ENCODE measurements around the gene PKD1L1.

PKD1L1 gene

GRCh38 chr7:47725031-47725780, 223.1 kb downstream of the PKD1L1 start (continued):
- TF ChIP-seq ZFP30 (CRISPR knock-in tag; IDR thresholded peaks at IDR 0.05) = no peak
- no peak; the same call in 1 of the 2 replicates for TF ChIP-seq GLIS3 (CRISPR knock-in tag; IDR thresholded peaks at IDR 0.05)
- TF ChIP-seq TCF4 (CRISPR knock-in tag; IDR thresholded peaks at IDR 0.05; ENCODE audit: borderline replicate concordance) = no peak
- no peak for TF ChIP-seq TOX (CRISPR knock-in tag; IDR thresholded peaks at IDR 0.05; ENCODE audit: borderline replicate concordance)
- no peak for TF ChIP-seq PPARA (CRISPR knock-in tag; IDR thresholded peaks at IDR 0.05; ENCODE audit: borderline replicate concordance)
